Activated CD4-positive, alpha-beta memory T cell treated with anti-CD3 and anti-CD28 coated beads for 36 hours (primary cell): ENCODE data around the gene TPRG1. TPM values are rescaled to one million over a fixed set of nuclear protein-coding genes. Genes with fewer than 3 reads are reported as not detected.
"Not testable (repeated sequence)": the region's sequence is repeated elsewhere in the genome, so short reads cannot be mapped to it uniquely, and the experiment has no call there.

Experiments
- CTCF ChIA-PET: fragments of 350-600 bp; sonication (Branson Sonifier 250); formaldehyde crosslinking; loops from one replicate; lab custom pipeline; 2021; ENCODE audit warnings: antibody characterized with exemption, inconsistent platforms; lab: Charles Lee
- POLR2A ChIA-PET: fragments of 350-600 bp; sonication (Branson Sonifier 250); formaldehyde crosslinking; loops from one replicate; lab custom pipeline; 2021; ENCODE audit warnings: antibody characterized with exemption; lab: Charles Lee
- DNase-seq: peaks from one replicate; pipeline ENCODE4 v3.0.0-alpha.2; 2020
- H3K27ac Mint-ChIP-seq: one replicate; pipeline ENCODE4 v1.8.0; 2021; ENCODE audit warnings: mixed read lengths
- H3K27me3 Mint-ChIP-seq: one replicate; pipeline ENCODE4 v1.8.0; 2021; ENCODE audit warnings: mixed read lengths
- H3K36me3 Mint-ChIP-seq: one replicate; pipeline ENCODE4 v1.8.0; 2021; ENCODE audit warnings: mixed read lengths
- H3K4me1 Mint-ChIP-seq: one replicate; pipeline ENCODE4 v1.8.0; 2021; ENCODE audit warnings: low read depth, mixed read lengths
- H3K4me3 Mint-ChIP-seq: one replicate; pipeline ENCODE4 v1.8.0; 2021; ENCODE audit warnings: mild to moderate bottlenecking, mixed read lengths
- H3K9me3 Mint-ChIP-seq: one replicate; pipeline ENCODE4 v1.8.0; 2021; ENCODE audit warnings: mixed read lengths
- intact Hi-C: fragments of 100-400 bp; cut with micrococcal nuclease; formaldehyde crosslinking; loops from one replicate; pipeline ENCODE4 v1.15.1; 2023
- total RNA-seq, 2 experiments: library from RNA; stranded (reverse); gene quantifications; one replicate each; pipeline ENCODE4 v1.2.3, GENCODE V29; 2021

Gene TPRG1
- total RNA-seq, 2 experiments from 2014 or later: 11.4 to 11.5 TPM

GRCh38 chr3:189322339-189322738 lies 150.6 kb downstream of the TPRG1 start:
- Mint-ChIP-seq H3K9me3 (no peaks in the 10 kb centered on the region), H3K4me3 (no peak overlapping the region), H3K36me3 (peaks cover 12% of the 10 kb centered on the region), H3K27ac (no peak overlapping the region), H3K4me1 (peaks cover 51% of the 10 kb centered on the region), H3K27me3 (no peaks in the 10 kb centered on the region)
- intact Hi-C loops: loop anchor here (10.0 kb wide), 3 partner anchors 522 to 1578 kb away; partner anchors contain the start of gene BCL6
- CTCF ChIA-PET: interaction anchor here (0.7 kb wide), 1 partner anchor 8 kb away, joined by 3 read pairs; no protein-coding TSS in a partner anchor
- POLR2A ChIA-PET: interaction anchor here (0.6 to 3.8 kb wide), 2 partner anchors 13 to 270 kb away, joined by 3 to 27 read pairs; no protein-coding TSS in a partner anchor
- DNase-seq: no peak

- H3K27ac Mint-ChIP-seq: peak overlapping the region; percentile 93
- peaks cover 12% of the 10 kb centered on the region for H3K36me3 Mint-ChIP-seq
- no peaks in the 10 kb centered on the region for H3K27me3 Mint-ChIP-seq
- H3K9me3 Mint-ChIP-seq: no peaks in the 10 kb centered on the region
- peak overlapping the region; percentile 46 for H3K4me3 Mint-ChIP-seq
- peaks cover 58% of the 10 kb centered on the region for H3K4me1 Mint-ChIP-seq
- ChIA-PET POLR2A (interaction anchor here (0.8 to 3.8 kb wide), 10 partner anchors 14 to 204 kb away, joined by 3 to 27 read pairs (median 3); no protein-coding TSS in a partner anchor), CTCF (interaction anchor here (1.6 to 2.3 kb wide), 2 partner anchors 16 to 52 kb away, joined by 5 to 8 read pairs; no protein-coding TSS in a partner anchor)
- intact Hi-C loops: loop anchor here (1.0 to 10.0 kb wide), 11 partner anchors 10 to 1580 kb away; partner anchors contain the start of gene BCL6
- DNase-seq: peak; percentile 93
These were observed 152.9 kb downstream of the TPRG1 start for GRCh38 chr3:189324538-189325138.

DNA sequence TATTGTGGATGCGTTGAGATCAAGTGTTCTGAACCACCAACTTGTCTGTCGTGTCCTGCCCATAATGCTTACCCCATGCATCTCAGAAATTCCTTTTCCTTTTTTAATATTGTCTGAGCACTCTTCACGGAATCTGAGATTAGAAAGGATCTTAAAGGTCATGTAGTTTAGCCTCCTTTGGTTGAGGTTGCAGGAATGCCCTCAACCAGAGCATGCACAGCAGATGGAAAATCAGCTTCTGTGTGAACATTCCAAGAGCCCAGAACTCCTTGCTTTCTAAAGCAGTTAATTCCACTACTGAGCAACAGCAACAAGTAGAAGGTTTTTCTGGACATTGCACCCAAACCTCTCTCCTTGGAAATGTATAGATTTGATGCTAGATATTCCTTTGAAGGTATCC lies 153.7 kb downstream of the TPRG1 start:
- Mint-ChIP-seq H3K4me3 (no peak overlapping the region), H3K9me3 (no peaks in the 10 kb centered on the region), H3K36me3 (peaks cover 12% of the 10 kb centered on the region), H3K27ac (peak overlapping the region; percentile 93), H3K4me1 (peaks cover 64% of the 10 kb centered on the region), H3K27me3 (no peaks in the 10 kb centered on the region)
- POLR2A ChIA-PET: interaction anchor here (1.0 to 3.8 kb wide), 5 partner anchors 17 to 56 kb away, joined by 3 to 27 read pairs (median 3); no protein-coding TSS in a partner anchor
- intact Hi-C loops: loop anchor here (2.0 to 10.0 kb wide), 9 partner anchors 31 to 1581 kb away; partner anchors contain the start of gene BCL6
- CTCF ChIA-PET: interaction anchor here (1.6 kb wide), 1 partner anchor 16 kb away, joined by 5 read pairs; no protein-coding TSS in a partner anchor
- no peak for DNase-seq

GRCh38 chr3:189329630-189330029 lies 157.9 kb downstream of the TPRG1 start:
- intact Hi-C loops: loop anchor here (5.0 to 10.0 kb wide), 4 partner anchors 515 to 1585 kb away; partner anchors contain the start of gene BCL6
- DNase-seq: not testable (repeated sequence)

DNA sequence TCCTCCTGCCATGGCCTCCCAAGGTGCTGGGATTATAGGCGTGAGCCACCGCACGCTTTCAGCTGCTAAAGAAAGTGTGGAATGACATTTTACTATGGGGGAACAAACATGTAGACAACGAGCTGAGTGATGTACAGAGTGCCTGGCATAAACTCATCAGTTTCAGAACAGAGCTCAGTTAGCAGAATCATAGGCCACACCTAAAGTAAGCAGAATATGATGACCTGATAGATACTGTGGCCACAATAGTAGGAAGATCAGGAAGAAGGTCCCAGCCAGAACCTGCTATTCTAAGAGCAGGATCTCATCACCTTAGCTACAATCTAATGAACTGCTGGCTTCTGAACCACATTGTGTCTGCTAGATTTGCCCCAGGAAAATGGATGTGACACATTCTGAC lies 158.3 kb downstream of the TPRG1 start:
- intact Hi-C loops: loop anchor here (5.0 kb wide), 1 partner anchor 617 kb away; no protein-coding TSS in a partner anchor
- peaks cover 68% of the 10 kb centered on the region for H3K4me1 Mint-ChIP-seq
- no peaks in the 10 kb centered on the region for H3K36me3 Mint-ChIP-seq
- CTCF ChIA-PET: interaction anchor here (0.5 to 1.5 kb wide), 5 partner anchors 8 to 199 kb away, joined by 3 to 6 read pairs (median 4); no protein-coding TSS in a partner anchor
- no peaks in the 10 kb centered on the region for H3K27me3 Mint-ChIP-seq
- peak overlapping the region; percentile 20 for H3K27ac Mint-ChIP-seq
- no peaks in the 10 kb centered on the region for H3K9me3 Mint-ChIP-seq
- POLR2A ChIA-PET: interaction anchor here (1.0 to 2.4 kb wide), 4 partner anchors 22 to 65 kb away, joined by 3 to 13 read pairs (median 4); no protein-coding TSS in a partner anchor
- no peak for DNase-seq
- H3K4me3 Mint-ChIP-seq: no peak overlapping the region

More at GRCh38 chr3:189329630-189330029, 157.9 kb downstream of the TPRG1 start:
- H3K4me3 Mint-ChIP-seq, H3K9me3 Mint-ChIP-seq, H3K27me3 Mint-ChIP-seq, H3K36me3 Mint-ChIP-seq: not testable (repeated sequence)
- POLR2A ChIA-PET: interaction anchor here (1.0 to 2.4 kb wide), 4 partner anchors 22 to 42 kb away, joined by 3 to 13 read pairs (median 3); no protein-coding TSS in a partner anchor
- CTCF ChIA-PET: interaction anchor here (0.6 to 1.5 kb wide), 3 partner anchors 27 to 200 kb away, joined by 3 to 6 read pairs (median 4); no protein-coding TSS in a partner anchor
- Mint-ChIP-seq H3K4me1 (peaks cover 68% of the 10 kb centered on the region), H3K27ac (peak overlapping the region; percentile 50)

DNA sequence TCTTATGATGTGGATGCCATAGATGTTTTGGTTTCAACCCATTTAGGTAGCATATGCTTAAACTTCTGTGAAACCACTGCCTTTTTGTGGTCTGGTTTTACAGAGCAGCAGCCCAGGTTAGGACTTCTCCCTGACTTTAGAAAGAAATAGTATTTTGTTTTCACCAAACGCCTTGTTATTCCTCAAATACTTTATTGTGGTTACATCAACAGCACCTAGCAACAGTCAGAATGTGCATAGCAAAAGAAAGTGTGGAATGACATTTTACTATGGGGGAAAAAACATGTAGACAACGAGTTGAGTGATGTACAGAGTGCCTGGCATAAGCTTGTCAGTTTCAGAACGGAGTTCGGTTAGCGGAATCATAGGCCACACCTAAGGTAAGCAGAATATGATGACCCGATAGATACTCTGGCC lies 159.2 kb downstream of the TPRG1 start:
- peak overlapping the region; percentile 14 for H3K27ac Mint-ChIP-seq
- H3K4me3 Mint-ChIP-seq: no peak overlapping the region
- no peaks in the 10 kb centered on the region for H3K36me3 Mint-ChIP-seq
- ChIA-PET POLR2A (interaction anchor here (0.6 to 2.4 kb wide), 3 partner anchors 23 to 199 kb away, joined by 3 to 13 read pairs (median 4); no protein-coding TSS in a partner anchor), CTCF (interaction anchor here (0.7 to 1.1 kb wide), 3 partner anchors 23 to 618 kb away, joined by 3 to 4 read pairs (median 3); no protein-coding TSS in a partner anchor)
- H3K9me3 Mint-ChIP-seq: no peaks in the 10 kb centered on the region
- DNase-seq: peak; percentile 37
- intact Hi-C loops: loop anchor here (1.0 to 5.0 kb wide), 5 partner anchors 25 to 616 kb away; no protein-coding TSS in a partner anchor
- H3K4me1 Mint-ChIP-seq: peaks cover 61% of the 10 kb centered on the region
- H3K27me3 Mint-ChIP-seq: no peaks in the 10 kb centered on the region

DNA sequence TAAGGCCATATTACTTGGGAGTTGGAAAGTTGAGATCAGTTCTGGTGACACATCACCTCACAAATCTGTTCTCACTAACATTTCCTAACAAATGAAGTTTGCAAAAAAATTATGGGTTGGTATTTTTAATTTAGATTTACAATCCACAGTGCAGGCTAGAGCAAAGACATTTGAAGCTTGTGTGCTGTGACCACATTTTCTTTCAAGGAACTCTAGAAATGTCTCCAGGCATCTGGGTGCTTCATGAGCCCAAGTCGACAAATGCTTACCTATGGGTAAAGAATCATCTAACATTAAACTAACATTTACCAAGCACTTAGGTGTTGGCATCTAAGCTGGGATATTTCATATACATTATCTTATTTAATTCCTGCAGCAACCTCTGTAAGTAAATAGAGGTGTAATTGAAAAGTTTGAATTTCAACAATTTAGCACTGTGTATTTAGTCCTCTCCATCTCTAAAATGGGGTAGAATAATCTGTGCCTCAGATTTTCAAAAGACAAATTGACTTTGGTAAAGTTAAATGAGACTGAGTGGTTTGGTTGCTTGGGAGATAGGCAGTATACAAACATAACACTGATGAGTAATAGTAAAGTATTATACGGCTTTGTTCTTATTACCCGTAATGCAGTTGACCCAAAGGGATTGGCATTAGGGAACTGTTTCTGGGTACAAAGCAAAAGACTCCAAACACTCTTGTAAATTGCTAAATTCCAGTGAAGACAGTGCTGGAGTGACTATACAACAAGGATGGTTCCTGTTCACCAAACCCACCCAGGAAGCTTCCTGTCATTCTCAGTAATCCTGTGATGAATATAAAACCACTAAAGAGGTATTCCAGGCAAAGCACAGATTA lies 162.5 kb downstream of the TPRG1 start:
- Mint-ChIP-seq H3K36me3 (no peaks in the 10 kb centered on the region), H3K27ac (no peak overlapping the region), H3K27me3 (no peaks in the 10 kb centered on the region), H3K9me3 (peaks cover 3% of the 10 kb centered on the region), H3K4me3 (no peak overlapping the region), H3K4me1 (peaks cover 40% of the 10 kb centered on the region)
- intact Hi-C loops: loop anchor here (1.0 to 5.0 kb wide), 2 partner anchors 10 to 613 kb away; no protein-coding TSS in a partner anchor
- ChIA-PET POLR2A (interaction anchor here (0.6 kb wide), 1 partner anchor 21 kb away, joined by 3 read pairs; no protein-coding TSS in a partner anchor), CTCF (no interaction called here)
- no peak for DNase-seq

GRCh38 chr3:189337673-189338091 lies 165.9 kb downstream of the TPRG1 start:
- ChIA-PET POLR2A (interaction anchor here (0.8 kb wide), 1 partner anchor 13 kb away, joined by 3 read pairs; no protein-coding TSS in a partner anchor), CTCF (no interaction called here)
- intact Hi-C loops: no loop called here
- no peak for DNase-seq
- H3K27me3 Mint-ChIP-seq: no peaks in the 10 kb centered on the region
- H3K27ac Mint-ChIP-seq: no peak overlapping the region
- peaks cover 3% of the 10 kb centered on the region for H3K9me3 Mint-ChIP-seq
- H3K36me3 Mint-ChIP-seq: no peaks in the 10 kb centered on the region
- peaks cover 22% of the 10 kb centered on the region for H3K4me1 Mint-ChIP-seq
- no peak overlapping the region for H3K4me3 Mint-ChIP-seq

GRCh38 chr3:189338366-189338765 lies 166.6 kb downstream of the TPRG1 start:
- intact Hi-C loops: no loop called here
- CTCF ChIA-PET: interaction anchor here (0.8 to 1.1 kb wide), 2 partner anchors 16 to 67 kb away, joined by 3 to 4 read pairs; no protein-coding TSS in a partner anchor
- no peak for DNase-seq
- Mint-ChIP-seq H3K27ac (no peak overlapping the region), H3K9me3 (peaks cover 3% of the 10 kb centered on the region), H3K27me3 (no peaks in the 10 kb centered on the region), H3K4me1 (peaks cover 19% of the 10 kb centered on the region), H3K4me3 (no peak overlapping the region), H3K36me3 (no peaks in the 10 kb centered on the region)
- POLR2A ChIA-PET: interaction anchor here (0.8 kb wide), 1 partner anchor 14 kb away, joined by 3 read pairs; no protein-coding TSS in a partner anchor

GRCh38 chr3:189339996-189340395 lies 168.2 kb downstream of the TPRG1 start:
- Mint-ChIP-seq H3K27me3 (no peaks in the 10 kb centered on the region), H3K4me1 (peaks cover 4% of the 10 kb centered on the region), H3K9me3 (peaks cover 3% of the 10 kb centered on the region), H3K4me3 (no peak overlapping the region), H3K36me3 (no peaks in the 10 kb centered on the region), H3K27ac (no peak overlapping the region)
- intact Hi-C loops: no loop called here
- CTCF ChIA-PET: interaction anchor here (1.5 kb wide), 1 partner anchor 15 kb away, joined by 9 read pairs; no protein-coding TSS in a partner anchor
- DNase-seq: no peak
- POLR2A ChIA-PET: no interaction called here
